GF-D8 (cell line): ENCODE measurements around the gene ZBTB16.
A peak's percentile ranks its signal among the peaks of the same experiment; 100 is the strongest.

Experiments
- DNase-seq: peaks from one replicate; lab custom pipeline; 2025; lab: John Stamatoyannopoulos, UW

Gene ZBTB16

DNA sequence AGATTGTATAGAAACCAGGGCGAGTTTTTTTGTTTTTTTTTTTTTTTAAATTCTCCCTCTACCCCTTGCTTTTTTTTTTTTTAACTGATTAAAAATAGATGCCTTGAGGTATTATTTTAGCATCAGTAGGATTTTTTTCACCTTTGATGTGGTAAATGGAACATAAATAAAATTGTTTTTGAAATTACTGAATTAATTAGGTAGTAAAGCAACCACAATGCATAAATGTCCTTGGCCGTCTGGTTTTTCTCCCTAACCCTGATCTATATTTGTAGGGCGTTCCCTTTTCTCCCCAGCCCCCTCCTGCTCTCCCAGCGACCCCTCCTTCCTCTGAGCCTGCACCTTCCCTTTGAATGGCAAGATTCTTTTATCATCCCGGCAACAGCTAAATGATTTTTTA, 107.8 kb downstream of the ZBTB16 start:
- no peak for DNase-seq

DNA sequence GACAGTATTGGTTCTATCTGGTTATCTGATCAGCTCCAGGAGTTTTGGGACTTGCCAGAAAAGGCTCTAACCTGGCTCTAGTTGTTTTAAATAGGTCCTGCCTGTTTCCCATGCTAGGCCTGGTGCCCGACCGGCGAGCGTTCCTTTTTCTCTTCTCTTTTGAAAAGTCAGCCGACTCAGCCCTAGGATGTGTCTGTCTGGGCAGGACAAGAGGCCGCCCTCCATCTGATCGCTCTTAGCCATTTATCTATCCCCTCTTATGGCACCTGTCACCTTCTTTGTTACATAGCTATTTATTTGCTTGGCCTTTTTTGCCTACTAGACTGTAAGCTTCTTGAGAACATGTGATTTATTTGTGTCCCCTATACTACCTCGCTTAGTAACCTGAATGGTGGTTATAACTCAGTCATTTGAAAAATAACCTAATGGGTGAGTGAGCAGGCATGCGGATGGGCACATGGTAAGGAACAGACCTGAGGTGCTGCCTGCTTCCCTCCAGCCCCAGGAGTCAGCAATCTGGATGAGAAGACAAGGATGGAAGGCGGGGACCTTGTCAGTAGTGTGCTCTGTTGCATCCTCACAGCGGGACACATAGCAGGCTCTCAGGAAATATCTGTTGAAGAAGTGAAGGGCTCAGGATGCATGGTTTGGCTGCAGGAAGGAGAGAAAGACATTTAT, 108.4 kb downstream of the ZBTB16 start:
- no peak for DNase-seq

DNA sequence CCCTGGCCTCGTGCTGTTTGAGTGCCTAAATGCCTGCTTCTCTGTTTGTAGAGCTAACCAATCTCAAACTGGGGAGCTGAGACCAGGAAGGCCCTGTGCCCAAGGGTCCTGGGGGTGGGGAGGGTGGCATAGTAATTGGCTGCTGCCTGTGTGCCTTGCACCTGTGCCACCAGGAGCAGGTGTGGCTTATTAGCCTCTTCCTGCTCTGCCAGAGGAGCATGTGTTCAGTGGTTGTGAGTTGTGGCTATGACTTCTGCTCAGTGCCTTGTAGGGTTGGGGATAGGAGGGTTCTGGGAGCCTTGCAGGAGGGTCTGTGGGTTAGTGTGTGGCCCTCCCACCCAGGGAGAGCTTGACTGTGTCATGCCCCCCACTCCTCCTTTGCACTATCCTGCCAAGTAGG, 109.2 kb downstream of the ZBTB16 start:
- no peak for DNase-seq

DNA sequence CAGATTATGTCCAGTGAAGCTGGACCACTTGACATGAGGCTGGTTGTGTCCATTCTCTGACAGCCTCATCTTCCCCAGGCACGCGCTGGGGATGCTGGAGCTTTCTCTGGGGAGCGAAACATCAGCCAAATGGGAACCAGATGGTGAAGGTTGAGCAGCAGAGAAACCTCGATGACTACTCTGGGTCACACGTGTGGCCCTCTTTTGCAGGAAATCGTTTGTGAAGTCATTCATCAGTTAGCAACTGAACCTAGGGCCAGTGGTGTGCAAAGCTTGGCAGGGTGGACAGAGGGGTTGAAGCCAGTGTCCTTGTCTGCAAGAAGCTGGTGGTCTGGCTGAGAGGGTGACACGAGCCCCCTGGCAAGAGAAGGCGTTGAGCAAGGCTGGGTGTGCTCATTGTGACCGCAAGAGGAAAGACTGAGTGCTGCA, 109.8 kb downstream of the ZBTB16 start:
- peak; percentile 59 for DNase-seq

DNA sequence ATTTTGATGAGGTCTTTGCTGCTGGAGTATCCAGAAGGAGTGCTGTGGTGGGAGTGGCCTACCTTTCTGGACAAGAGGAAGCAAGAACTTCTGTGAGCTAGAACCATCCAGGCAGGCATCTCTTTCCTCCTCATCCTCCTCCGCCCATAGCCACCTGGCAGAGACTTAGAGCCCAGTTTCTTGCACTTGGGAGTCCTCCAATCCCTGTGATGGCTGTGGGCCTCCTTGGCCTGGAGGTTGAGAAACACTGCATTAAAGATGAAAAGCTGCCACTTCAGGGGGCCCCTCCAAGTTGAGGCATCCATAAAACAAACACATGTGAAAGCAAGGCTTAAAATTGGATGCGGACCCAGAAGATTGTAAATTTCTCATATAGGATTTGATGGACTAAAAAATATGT, 110.3 kb downstream of the ZBTB16 start:
- DNase-seq = no peak

DNA sequence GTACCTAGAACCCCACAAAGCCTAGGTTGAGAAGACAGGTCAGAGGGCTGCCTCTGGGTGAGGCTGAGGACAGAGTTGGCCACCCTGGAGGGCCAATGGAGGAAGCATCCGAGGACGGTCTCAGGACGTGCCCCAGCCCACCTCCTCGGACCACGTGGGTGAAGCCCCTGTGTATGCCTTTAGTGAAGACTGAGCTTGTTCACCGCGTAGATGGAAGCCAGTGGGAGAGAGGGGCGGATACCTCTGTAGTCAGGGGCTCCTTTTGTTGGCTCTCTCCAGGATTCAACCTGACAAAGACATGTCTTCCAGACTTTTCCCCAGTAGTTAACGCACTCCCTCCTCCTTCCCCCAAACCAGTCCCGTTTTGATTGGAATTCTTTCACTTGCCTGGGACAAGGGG, 110.7 kb downstream of the ZBTB16 start:
- DNase-seq = no peak

DNA sequence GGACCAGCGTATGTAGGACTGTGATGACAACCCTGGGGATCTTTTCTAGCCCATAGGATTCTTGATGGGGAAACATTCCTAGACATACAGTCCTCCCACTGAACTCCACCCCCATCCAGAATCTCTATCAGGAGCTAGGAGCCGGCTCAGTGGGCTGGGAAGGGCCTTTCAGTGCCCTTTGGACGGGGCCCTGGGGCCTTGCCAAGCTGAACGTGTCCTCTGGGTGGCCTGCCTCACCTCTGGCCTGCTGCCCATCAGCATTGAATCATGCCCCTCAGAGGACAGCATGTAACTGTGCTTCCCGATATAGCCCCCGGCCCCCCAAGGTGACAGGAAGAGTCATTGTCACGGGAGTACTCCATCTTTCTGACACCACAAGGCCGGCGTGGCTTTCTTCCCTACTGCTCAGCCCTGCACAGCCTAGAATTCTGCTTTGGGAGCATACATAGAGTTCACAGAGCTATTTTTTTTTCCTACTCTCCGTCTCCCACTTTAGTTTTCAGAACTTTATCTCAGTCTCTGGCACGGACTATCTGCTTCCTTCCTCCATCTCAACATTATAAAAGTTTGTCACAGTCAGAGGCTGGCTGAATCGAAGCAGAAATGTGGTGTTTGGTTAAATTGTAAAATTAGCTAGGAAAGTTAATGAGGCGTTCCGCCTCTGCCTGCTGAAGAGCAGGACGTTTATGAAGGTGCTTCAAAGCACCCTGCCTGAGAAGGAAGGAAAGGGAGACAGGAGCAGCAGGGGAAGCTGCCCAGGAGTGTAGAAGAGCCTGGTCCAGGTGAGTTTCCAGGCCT, 111.9 kb downstream of the ZBTB16 start:
- no peak for DNase-seq

DNA sequence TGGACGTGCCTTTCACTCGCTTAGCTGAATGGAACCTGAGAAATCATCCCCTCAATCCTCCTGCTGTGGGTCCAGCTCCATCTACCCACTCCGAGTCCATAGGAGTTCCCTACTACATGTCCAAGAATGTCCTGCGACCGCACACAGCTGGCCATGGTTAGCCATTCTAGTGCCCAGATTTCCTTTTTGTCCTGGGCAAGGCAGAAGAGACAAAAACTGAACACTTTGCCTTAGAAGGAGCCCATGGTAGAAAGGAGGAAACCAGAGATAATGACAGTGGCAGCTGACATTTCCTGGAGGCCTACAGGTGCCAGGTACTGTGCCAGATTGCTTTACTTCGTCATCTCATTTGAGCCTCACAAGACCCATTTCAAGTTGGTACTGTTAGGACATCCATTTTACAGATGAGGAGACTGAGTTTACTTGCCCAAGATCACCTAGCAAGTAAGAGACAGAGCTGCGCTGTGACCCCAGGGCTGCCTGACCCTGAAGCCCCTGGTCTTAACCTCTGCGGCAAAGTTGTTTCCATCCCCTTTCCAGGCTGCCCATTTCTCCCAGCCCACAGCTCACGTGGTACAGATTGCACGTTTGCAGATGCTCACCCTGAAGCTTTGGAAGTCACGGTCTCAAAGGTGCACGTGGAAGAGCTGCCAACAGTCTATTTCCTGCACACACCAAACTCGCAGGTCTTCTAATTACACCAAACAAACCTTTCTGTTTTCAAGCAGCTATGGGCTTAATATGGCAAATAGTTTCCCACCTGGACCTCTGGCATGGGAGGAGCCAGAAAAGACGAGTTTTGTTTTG, 112.7 kb downstream of the ZBTB16 start:
- DNase-seq = no peak

DNA sequence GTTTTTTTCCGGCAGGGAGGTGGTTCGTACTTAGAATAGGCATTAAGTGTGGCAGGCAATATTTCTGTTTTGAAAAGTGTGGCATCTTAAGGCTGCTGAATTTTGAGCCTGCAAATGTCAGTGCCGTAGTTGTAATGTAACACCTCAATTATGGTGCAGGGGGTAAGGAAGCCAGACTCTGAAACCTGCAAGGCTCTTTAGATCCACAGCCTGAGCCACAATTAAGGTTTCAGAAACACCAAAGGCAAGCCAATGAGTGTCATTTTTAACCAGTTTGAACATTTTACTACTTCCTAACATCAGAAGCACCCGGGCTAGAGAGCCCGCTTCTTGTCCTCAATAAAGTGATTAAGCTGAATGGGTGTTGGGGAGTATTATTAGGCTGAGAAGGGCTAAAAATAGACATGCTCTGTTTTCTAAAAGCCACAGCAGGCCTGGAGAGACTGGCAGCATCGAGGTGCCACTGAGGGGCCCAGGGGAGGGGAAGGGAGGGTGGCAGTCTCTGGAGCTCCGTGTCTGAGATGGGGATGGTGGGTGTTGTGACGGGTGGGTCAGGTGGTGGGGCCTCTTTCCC, 113.4 kb downstream of the ZBTB16 start:
- no peak for DNase-seq

DNA sequence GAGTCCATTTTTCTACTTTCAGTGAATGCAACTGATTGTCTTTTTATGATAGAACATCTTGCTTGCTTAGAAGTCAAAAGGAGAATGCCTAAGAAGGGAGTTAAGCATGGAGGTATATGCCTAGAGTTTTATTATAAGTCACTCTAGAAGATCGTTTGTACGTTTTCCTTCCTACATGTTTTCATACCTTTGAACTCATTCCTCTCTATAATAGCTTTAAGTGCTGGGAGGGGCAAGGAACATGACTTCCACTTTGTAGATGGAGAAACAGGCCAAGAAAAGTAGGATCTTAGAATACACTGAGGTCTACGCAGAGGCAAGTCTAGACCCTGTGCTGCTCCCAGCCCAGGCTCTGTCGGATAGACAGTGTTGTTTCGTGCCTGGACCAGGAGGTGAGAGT, 114.3 kb downstream of the ZBTB16 start:
- DNase-seq = no peak

DNA sequence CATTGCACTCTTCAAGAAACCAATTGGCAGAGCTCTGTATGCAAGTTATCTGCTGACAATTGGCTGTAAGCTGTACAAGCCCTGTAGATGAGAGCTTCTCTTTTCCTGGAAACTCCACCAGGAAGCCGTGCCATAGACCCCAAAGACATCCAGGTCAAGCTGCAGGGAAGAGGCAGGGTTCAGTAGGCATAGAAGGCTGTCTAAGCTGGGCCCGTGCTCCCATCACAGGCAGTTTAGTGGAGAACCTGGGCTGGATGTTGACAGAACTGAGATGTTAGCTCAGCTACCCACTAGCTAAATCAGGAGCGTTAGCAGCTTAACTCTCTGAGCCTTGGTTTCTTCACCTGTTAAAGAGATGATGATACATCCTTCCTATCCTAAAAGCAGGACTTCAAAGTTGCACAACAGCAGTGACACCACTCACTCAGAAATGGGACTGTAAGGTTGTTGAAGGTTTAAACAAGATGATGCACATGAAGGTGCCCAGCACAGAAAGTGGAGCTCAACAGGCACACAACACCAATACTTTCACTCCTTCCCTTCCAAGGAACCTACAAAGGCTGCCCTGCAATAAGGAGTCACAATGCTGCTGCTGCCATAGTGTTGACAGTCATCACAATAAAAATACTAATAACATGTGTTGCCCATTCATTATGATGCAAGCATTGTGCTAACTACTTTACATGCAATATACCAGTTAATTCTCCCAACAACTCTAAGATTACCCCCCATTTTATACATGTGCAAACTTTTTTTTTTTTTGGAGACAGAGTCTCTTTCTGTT, 115.4 kb downstream of the ZBTB16 start:
- DNase-seq = no peak

DNA sequence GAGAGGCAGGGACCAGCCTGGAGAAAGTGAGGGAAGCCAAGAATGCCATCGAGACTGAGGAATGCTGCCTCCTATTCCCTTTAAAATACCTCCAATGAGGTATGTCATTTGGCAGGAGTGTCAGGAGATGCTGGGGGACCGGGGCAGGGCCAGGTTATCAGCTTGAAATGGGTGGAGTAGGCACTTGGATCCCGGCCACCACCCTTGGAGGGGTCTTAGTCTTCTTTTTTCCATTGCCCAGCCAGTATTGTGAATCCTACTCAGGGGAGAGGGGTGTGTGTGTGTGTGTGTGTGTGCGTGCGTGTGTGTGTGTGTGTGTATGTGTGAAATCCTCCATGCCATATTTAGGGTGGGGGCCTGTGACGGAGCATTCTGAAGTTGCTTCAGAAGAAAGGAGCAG, 116.2 kb downstream of the ZBTB16 start:
- DNase-seq = no peak

DNA sequence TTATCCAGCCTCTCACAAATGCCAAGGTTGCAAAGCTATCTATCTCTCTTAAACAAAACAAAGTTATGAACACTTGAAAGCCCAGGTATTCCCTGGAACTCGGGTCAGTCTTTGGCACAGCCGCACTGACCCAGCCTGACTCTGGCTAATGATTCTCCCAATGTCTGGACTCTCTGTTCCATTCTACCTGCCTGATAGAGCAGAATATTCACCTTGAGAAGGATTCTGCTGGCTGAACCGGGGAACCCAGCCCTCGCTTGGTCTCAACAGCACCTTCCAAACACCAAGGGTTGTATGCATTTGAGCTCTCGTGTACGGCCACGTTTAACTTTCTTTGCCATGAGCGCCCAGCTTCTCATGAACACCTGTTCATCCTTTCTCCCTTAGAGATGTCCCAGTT, 116.8 kb downstream of the ZBTB16 start:
- no peak for DNase-seq

DNA sequence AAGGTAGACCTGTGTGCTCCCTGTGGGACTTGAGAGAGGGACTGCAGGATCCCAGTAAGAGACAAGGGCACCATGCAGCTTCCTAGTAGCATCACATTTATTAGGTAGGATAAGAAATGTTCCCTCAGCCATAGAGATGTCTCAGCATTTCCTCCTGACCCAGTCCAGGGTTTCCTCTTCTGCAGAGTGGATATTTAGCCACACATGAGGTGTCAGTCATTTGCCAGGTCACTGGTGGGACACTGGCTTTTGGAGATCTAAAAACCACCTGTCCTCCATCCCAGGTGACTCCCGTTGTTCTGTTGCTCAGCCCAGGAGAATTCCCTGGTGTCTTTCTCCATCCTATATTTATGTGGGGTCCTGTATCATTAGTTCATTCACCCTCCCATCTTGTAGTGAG, 119.1 kb downstream of the ZBTB16 start:
- no peak for DNase-seq

DNA sequence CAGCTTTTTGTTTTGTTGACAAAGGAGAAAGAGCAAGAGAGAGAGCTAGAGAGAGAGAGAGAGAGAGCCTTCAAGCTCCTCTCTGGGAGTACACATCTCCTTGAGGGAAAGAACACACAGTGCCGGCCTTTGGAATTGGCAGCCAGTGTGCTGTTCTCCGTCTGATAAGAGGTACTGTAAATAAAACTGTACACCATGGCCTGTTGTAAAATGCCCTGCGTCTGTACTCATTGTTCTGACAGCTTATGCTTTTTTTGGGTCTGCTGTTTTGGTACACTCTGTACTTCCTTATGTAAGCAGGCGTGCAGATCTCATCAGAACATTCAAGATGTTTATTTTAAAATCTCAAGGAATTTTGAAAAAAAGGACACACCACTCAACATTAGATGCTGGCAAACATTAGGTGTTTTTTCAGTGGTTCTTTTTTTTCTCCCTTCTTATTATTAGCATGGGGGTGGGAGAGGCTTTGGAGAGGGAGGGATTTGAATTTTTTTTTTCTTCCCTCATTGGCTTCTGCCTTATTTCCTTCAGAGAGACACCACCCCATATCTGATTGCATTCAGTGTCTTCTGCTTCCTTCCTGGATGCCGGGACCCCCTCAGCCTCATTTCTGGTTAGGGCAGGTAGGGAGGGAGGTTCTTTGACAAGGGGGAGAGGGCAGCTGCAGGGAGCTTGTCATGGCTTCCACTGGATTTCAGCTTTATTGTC, 119.9 kb downstream of the ZBTB16 start:
- DNase-seq = peak; percentile 40

DNA sequence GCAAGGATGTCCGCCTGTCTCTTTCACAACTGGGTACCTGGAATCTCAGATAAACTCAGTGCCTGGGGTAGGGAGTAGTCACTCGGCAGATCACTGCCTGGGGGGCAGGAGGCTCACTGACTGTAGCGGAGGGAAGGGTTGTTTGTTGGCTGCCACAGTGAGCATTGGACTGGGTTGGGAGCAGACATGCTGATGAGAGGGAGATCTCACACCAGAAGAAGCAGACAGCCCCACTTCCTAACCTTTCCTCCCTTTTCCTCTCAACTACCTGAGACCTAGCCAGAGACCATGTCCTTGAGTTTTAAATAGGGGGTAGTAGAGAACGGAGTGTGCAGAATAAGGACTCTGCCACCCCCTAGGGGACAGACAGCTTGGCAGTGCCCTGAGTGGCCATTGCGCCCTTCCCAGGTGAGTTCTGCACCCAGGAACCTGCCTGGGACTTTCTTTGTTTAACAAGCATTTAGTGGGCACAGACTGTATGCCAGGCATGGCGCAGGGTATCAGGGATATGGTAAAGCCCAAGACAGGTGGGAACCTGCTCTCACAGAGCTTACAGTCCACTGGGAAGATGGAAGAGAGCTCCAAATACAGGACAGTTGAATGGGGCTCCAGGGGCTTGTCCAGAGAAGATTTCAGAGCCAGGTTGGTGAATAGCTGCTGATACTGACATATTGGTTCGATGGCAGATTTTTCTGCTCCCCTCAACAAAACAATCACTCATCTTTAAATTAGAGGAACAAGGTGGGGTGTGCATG, 121.0 kb downstream of the ZBTB16 start:
- DNase-seq = peak; percentile 31

DNA sequence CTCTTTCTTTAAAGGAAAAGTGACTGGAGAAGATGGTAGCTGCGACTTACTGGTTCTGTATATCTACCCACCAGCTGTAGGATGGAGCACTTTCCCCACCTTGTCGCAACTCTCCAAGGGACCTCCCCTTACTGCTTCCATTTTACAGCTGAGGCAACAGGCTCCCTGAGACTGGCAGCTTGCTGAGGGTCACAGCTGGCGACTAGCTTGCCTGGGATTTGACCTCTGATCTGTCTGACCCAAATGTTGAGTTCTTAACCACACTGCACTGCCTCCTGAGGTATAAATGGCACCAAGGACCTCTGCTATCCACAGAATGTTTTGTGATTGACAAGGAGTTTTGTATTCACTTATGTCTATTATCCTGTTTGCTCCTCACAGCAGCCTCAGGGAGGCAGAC, 121.7 kb downstream of the ZBTB16 start:
- no peak for DNase-seq

DNA sequence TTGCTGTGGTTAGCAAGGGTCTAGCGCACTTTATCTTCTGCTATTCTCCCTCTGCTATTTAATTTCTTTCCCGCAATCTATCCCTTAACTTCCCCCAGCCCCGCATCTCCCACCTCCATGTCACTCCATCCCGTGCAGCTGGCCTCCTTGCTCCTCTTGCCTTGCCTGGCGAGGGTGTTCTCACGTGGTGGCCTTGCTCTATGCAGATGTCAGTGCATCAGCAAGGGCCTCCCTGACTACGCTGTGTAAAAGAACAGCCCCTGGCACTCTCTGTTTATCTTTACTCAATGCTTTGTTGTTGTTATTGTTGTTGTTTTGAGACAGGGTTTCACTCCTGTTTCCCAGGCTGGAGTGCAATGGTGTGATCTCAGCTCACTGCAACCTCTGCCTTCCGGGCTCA, 122.2 kb downstream of the ZBTB16 start:
- DNase-seq = no peak

DNA sequence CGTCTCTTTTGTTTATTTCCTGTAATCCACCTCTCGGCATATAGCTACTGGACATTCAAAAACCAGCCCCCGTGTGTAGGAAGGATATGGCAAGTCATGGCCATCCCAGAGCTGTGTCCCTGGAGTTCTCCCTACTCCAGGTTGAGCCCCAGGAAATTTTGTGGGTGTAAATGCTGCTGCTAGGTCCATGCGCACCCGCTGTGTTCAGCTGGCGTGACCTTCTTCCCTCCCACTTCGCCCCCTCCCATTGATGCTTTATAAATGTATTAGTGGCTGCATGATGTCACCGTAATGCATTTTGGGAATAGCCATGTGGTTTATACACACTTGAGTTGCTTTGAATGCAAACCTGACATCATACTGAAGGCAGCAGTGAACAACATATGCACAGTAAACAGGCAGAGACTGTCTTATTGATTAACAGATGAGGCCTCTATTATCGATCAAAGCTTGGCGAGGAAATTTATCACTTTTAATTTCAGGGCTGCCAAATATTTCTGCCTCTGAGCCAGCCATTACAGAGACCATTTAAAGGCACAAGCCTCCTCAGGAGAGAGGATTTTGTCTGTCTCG, 123.0 kb downstream of the ZBTB16 start:
- no peak for DNase-seq

DNA sequence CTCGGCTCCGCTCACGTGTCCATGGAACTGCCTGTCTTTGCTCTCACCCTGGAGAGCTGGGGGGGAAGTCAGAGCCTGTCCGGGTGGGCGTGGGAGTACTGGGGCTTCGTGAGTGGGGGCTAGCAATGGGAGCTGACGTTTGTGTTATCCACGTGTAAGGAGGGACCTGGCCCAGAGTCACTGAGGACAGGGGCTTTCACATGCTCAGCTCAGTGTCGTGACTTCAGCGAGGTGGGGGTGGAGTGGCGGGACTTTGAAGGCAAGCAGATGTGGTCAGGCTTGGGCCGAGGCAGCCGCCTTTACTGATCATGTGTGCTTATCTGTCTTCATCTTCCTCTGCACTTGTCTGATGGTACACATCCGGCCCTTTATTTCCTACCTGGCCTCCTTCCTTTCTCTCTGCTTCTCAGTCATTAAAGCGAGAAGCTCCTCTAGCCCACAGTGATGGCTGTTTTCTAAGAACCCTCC, 123.6 kb downstream of the ZBTB16 start:
- DNase-seq = peak; percentile 94
